22Rv1 (cell line): ENCODE measurements around the gene CX3CL1.

Experiments
- CTCF ChIP-seq: fragments of 450-650 bp; IDR thresholded peaks from 2 replicates; pipeline ENCODE4 v1.5.1; 2017; ENCODE audit warnings: mild to moderate bottlenecking
- ZFX ChIP-seq: fragments of 450-650 bp; IDR thresholded peaks from 2 replicates; pipeline ENCODE4 v1.6.1; 2017; ENCODE audit warnings: antibody characterized with exemption, borderline replicate concordance

- TF ChIP-seq CTCF (peak; percentile 82), ZFX (no peak)
Measured at GRCh38 chr16:57422026-57422944, 50.0 kb downstream of the CX3CL1 start.
